GOT3 (cell line): Measurements from ENCODE around the gene GSTT2.
"Not testable (repeated sequence)": the region's sequence is repeated elsewhere in the genome, so short reads cannot be mapped to it uniquely, and the experiment has no call there.

Source experiments
- DNase-seq: peaks from one replicate; lab custom pipeline; 2025; ENCODE audit warnings: mixed read lengths; lab: John Stamatoyannopoulos, UW

GSTT2 gene

DNA sequence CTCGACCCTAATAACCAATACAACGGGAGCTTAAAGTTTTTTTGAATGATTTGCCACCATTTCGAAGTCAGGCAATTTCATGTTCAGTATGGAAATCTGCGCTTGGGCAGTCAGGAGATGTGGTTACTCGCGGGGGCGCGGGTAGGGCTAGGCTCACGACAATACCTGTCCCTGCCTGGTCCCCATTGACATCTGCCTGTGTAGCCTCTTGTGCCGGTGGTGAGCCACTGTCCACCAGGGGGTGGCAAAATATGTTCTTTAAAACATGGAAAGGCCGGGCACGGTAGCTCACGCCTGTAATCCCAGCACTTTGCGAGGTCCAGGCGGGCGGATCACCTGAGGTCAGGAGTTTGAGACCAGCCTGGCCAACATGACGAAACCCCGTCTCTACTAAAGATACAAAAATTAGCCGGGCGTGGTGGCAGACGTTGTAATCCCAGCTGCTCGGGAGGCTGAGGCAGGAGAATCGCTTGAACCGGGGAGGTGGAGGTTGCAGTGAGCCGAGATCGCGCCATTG, 5.0 kb upstream of the GSTT2 start:
- not testable (repeated sequence) for DNase-seq

- DNase-seq = not testable (repeated sequence)
Observed at GRCh38 chr22:23977304-23977703, 2.6 kb upstream of the GSTT2 start.

- not testable (repeated sequence) for DNase-seq
Observed at GRCh38 chr22:23980567-23980966, 633 bp downstream of the GSTT2 start.

DNA sequence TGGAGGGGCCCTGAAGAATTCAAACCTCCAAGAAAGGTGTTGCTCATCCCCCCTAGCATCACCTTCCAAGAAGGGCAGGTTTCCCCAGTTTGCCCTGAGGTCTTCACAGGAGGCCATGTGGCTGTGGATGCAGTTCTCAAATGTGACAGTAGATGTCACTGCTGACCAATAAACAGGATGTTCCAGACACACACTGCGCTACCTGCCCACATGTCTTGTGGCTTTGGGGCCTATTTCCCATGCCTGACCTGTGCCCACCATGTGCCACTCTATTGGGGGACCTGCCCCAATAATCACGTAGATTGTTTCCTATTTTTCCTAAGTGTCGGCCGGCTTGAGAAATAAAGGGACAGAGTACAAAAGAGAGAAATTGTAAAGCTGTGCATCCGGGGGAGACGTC, 4.5 kb downstream of the GSTT2 start:
- DNase-seq = no peak

- DNase-seq = not testable (repeated sequence)
Observed at GRCh38 chr22:23986089-23986488, 6.2 kb downstream of the GSTT2 start.

DNA sequence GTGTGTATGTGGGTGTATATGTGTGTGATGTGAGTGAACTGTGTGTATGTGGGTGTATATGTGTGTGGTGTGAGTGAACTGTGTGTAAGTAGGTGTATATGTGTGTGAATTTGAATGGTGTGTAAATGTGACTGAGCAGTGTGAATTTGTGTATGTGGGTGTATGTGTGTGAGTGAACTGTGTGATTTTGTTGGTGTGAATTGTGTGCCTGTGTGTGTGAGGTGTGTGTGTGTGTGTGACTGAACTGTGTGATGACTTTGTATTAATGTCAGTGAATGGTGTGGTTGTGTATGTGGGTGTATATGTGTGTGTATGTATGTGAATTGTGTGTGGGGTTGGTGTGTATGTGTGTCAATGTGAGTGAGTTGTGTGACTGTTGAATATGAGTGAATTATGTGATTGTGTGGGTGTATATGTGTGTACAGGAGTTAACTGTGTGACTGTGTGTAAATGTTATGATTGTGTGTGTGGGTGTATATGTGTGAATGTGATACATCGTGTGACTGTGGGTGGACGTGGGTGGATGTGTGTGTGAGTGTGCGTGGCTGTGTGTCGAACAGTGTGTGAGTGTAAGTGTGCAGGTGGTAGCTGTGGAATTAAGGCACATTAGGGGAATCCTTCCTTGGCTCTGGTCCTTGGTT, 6.7 kb downstream of the GSTT2 start:
- DNase-seq = not testable (repeated sequence)

DNA sequence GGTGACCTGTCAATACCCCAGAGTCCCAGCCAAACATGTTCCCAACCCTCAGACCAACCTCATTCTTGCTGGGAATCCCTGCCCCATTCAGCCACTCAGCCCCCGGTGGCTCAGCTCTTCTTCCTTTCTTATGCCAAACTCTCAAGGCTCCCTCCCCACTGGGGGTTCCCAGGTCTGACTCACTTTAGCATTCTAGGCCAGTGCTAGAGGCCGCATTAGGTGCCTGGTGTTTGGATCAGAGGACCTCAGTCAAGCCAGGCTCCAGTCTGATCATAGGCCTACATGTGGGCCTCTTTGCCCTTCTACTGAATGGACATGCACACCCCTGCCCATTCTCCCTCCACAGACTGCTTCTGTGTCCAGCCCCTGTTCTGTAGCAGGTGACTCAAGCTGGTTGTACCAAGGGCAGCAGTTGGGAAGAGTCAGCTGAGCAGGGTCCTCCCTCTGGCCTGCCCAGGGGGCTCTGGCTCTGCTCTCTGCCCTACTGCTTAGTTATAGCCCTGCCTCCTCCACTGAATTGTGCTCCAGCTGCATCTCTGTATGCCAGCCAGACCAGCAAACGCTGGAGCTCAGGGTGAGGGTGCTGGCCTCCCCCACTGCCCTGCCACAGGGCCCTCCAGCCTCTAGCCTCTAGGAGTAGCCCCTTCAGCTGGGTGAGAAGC, 9.8 kb downstream of the GSTT2 start:
- DNase-seq = not testable (repeated sequence)

DNA sequence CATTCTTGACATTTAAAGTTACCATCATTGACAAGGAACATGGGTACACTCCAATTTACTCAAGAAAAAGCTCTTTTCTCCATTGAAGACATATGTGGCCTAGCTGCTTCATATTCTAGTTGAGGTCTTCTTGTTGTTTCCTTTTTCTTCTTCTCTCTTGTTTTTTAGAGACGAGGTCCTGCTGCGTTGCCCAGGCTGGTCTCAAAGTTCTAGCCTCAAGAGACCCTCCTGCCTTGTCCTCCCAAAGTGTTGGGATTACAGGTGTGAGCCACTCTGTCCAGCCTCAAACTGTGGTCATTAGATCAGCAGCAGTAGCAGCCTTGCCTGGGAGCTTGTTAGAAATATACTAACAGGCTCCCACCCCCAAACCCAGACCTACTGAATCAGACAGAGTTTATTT, 13.1 kb downstream of the GSTT2 start:
- DNase-seq = not testable (repeated sequence)

DNA sequence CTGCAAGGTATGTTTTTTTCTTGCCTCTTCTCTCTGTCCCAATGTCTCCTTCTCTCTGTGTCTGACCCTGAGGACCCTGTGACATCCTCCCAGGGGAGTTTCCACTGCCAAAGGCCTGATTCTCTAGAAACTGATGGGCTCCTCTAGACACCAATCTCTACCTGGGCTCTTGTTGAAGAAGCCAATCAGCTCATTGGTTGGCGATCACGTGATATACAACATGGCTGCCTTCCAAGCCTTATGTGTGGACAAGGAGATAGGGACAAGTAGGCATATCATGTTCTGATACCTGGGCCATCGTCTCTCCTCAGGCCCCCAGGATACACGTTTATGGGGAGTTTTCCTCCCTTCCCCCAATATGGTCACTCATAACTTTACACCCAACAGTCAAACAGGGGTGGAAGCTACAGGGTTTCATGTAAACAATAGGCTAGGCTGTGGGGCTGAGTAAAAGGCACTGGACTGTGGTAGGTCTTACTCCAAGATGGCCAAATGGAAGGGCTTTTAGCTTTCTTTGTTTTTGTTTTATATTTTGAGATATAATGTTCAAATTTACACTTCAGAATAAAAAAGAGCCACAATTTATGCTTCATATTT, 13.7 kb downstream of the GSTT2 start:
- DNase-seq = not testable (repeated sequence)

DNA sequence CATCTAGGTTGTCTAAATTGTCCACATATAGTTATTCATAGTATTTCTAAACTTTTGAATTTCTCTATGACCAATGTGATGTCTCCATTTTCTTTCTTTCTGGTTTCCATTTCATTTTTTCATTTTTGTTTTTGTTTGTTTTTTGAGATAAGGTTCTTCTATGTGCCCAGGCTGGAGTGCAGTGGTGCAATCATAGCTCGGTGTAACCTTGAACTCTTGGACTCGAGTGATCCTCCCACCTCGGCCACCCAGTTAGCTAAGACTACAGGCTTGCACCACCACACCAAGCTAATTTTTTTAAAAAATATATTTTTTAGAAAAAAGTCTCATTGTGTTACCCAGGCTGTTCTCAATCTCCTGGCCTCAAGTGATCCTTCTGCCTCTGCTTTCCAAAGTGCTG, 17.2 kb downstream of the GSTT2 start:
- no peak for DNase-seq

- DNase-seq = not testable (repeated sequence)
Observed at GRCh38 chr22:23999779-24000178, 19.8 kb downstream of the GSTT2 start.

- no peak for DNase-seq
Observed at GRCh38 chr22:24001314-24001713, 21.4 kb downstream of the GSTT2 start.

GRCh38 chr22:24002272-24002671, 22.3 kb downstream of the GSTT2 start:
- no peak for DNase-seq

DNA sequence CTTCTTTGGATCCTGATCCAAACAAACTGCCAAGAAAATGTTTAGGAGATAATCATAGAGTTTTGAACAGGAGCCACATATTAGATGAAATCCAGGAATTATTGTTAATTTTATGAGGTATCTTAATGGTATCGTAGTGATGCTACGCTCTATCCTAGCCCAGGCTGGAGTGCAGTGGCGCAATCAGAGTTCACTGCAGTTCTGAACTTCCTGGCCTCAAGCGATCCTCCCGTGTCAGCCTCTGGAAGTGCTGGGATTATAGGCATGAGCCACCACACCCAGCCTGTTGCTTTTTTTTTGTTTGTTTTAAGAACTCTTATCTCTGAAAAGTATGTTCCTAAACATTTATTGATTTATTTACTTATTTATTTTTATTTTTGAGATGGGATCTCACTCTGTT, 22.9 kb downstream of the GSTT2 start:
- DNase-seq = no peak

GRCh38 chr22:24003887-24004286, 24.0 kb downstream of the GSTT2 start:
- no peak for DNase-seq

GRCh38 chr22:24005201-24005600, 25.3 kb downstream of the GSTT2 start, which contains the start of gene GSTT4:
Gene GSTT4, minus strand, starts transcription at chr22:24005453. Its CDS starts 97 bp downstream, at chr22:24005356.
- no peak for DNase-seq

GRCh38 chr22:24006207-24006913, 26.4 kb downstream of the GSTT2 start:
- DNase-seq = no peak

DNA sequence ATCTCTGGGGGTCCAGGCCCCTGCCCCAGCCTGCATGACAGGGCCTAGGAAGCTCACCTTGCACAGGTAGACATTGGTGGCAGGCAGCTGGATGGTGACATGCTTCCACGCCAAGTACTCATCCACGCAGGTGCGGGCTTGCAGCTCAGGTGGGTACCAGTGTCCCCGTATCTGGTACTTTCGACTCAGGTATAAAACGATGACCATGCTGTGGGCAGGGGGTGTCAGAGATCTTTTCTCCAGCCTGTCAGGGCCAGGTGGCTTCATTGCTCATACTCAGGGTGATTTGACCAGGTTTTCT, 26.9 kb downstream of the GSTT2 start:
- DNase-seq = no peak

DNA sequence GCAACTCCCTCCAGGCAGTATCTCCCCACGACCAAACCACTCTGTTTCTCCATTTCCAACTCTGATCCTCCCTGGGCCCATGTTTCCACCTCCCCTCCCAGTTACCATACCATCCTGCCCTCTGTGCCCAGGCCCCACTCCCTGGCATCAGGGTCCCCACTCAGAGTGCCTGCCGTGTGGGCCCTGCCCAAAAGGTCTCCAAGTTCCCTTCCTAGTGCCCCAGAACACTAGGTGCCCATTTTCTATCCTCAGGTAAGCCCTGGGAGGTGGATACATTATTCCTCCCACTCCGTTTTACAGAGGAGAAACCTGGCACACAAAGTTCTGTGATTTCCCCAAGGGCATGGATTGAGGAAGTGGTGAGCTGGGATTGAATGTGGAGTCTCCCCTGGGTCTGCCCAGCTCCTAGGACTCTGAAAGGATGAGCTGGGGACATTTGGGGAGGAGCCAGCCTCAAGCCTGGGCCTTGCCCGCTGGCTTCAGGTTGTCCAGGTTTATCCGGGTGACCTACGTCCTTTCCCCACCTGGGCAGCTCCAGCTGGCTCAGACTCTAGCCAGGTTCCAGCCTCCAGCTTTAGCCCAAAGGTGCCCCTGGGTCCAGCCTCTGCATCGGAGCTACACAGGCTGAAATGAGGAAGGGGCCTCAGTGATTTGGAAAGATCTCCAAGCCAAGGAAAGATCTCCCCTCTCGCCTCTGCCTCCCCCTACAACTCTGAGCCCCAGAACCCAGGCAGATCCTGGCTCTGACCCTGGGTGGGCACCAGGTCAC, 27.5 kb downstream of the GSTT2 start:
- no peak for DNase-seq

- DNase-seq = no peak
Observed at GRCh38 chr22:24008022-24008283, 28.0 kb downstream of the GSTT2 start.

DNA sequence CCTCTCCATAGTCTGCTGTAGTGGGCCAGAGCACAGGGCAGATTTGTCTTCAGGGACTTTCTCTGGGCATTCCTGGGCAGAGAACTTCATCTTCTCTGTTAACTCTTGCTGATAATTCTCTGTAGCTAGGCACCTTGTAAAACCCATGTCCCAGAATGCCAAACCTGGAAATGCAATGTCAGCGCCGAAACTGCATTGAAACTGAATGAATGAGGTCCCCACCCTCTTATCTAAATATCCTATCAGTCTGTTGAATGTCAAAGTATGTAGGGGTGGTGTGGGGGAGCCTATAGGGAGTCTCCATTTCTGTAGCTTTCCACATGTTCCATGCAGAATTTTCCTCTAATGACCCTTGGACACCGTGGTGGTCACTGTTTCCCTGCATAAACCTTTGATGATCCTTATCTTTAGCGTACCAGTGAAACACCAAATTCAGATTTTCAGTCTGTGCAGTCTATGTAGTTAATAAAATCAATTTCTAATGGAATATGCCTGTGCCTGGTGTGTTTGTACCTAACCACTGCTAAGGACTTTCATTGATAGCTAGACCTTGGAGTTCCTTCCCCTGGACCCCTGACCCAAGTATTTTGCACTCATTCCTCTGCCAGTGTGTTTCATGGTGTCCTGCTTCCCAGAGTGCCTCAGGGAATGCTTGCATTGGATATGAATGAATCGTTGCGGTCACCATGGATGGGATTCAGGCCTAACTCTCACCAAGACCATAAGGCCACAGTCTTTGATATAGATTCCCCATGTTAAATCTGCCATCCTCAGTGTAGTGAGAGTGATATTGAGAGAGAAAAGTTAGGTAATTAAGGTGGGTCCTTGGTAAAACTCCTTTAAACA, 28.7 kb downstream of the GSTT2 start:
- DNase-seq = no peak
